Activated T-cell treated with anti-CD3 and anti-CD28 coated beads, Interleukin-2, amount 50 U/mL, for 4 hours (primary cell): ENCODE results near the gene TRIM26. TPM values are rescaled to one million over a fixed set of nuclear protein-coding genes. Genes with fewer than 3 reads are reported as not detected.
"Not testable (repeated sequence)": the region's sequence is repeated elsewhere in the genome, so short reads cannot be mapped to it uniquely, and the experiment has no call there.

Source experiments
- ATAC-seq, 2 donors: fragments of 200-7000 bp; cut with Tn5 transposase; one replicate each; pipeline ENCODE4 v1.10.0; 2021
- DNase-seq: peaks from one replicate; pipeline ENCODE4 v3.0.0-alpha.2; 2020
- H3K27me3 Mint-ChIP-seq: one replicate; pipeline ENCODE4 v1.8.0; 2021; ENCODE audit warnings: low read depth, mixed read lengths
- H3K36me3 Mint-ChIP-seq: one replicate; pipeline ENCODE4 v1.8.0; 2022; ENCODE audit warnings: mixed read lengths; ENCODE audit not compliant: insufficient read depth
- H3K4me1 Mint-ChIP-seq: one replicate; pipeline ENCODE4 v1.8.0; 2021; ENCODE audit warnings: low read depth, mixed read lengths
- H3K4me3 Mint-ChIP-seq: one replicate; pipeline ENCODE4 v1.8.0; 2021; ENCODE audit warnings: mild to moderate bottlenecking, moderate library complexity, mixed read lengths
- H3K9me3 Mint-ChIP-seq: one replicate; pipeline ENCODE4 v1.8.0; 2021; ENCODE audit warnings: mixed read lengths
- total RNA-seq, 3 donors: library from RNA; stranded (reverse); gene quantifications; one replicate each; pipeline ENCODE4 v1.2.1, GENCODE V29; 2021

TRIM26 gene
- 10 to 100 TPM; 57.1 to 72.5 (median 61.6) TPM for total RNA-seq

DNA sequence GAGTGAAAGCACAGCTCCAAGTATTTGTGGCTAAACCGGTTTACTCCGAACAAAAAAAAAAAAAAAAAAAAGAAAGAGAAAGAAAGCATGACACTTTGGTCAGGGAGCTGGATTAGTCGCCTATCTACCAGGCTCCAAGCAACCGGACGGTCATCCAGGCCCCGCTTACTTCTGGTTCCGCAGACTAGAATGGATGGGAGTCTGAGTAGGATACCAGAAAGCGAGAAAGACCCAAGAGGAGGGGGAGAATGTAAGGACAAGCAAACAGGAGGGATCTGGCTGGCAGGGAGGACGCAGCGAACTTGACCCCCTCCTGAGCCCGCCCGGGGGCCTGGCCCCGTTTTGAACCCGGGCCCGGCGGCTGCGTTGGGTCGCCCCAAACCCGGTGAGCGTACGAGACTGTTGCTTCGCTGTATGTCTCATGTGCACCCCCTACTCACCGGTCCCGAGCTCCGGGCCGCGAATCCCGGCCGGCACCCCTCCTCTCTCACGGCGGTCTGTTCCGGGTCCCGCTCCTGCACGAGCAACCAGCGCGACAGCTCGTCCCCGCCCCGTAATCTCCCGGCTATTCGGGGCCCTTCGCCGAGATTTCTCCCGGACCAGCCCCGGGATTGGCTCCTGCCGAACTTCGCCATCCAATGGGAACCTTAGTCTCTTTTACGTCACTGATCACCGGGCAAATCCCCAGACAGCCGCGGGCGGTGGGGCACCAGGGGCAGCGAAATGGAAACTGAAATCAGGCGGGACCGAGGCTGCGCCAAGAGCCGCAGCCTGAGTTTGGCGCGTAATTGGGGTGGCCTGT lies at the start of gene TRIM26:
TRIM26 (minus strand) TSS at position 542 of the 802 bp plus-strand sequence. CDS start 14,303 bp downstream, outside the sequence.
- ATAC-seq = peak; percentile 92 to 95
- Mint-ChIP-seq H3K4me1 (peaks cover 58% of the 10 kb centered on the region), H3K36me3 (peaks cover 8% of the 10 kb centered on the region)

GRCh38 chr6:30260036-30260504 lies 46.9 kb upstream of the TRIM26 start:
- DNase-seq (peak; percentile 44), ATAC-seq (peak; percentile 21 to 26)
- Mint-ChIP-seq H3K36me3 (peaks cover 21% of the 10 kb centered on the region), H3K4me3 (peak overlapping the region; percentile 91), H3K4me1 (peaks cover 17% of the 10 kb centered on the region), H3K27me3 (no peaks in the 10 kb centered on the region), H3K9me3 (no peaks in the 10 kb centered on the region)

More for the DNA sequence above, at the start of gene TRIM26:
- Mint-ChIP-seq H3K9me3 (no peaks in the 10 kb centered on the region), H3K27me3 (no peaks in the 10 kb centered on the region), H3K4me3 (peak within 1 kb of the TSS; percentile 93)
- peak; percentile 95 for DNase-seq

- peak; percentile 88 to 92 for ATAC-seq
- H3K27me3 Mint-ChIP-seq = no peaks in the 10 kb centered on the region
- H3K4me1 Mint-ChIP-seq = peaks cover 17% of the 10 kb centered on the region
Observed at GRCh38 chr6:30259140-30260035, 46.2 kb upstream of the TRIM26 start.

GRCh38 chr6:30258204-30258603 lies 45.0 kb upstream of the TRIM26 start:
- peak in 1 of 2 donors; percentile 30 for ATAC-seq
- no peak overlapping the region for H3K4me3 Mint-ChIP-seq

More at GRCh38 chr6:30259140-30260035, 46.2 kb upstream of the TRIM26 start:
- no peaks in the 10 kb centered on the region for H3K9me3 Mint-ChIP-seq
- DNase-seq = peak; percentile 58
- H3K4me3 Mint-ChIP-seq = peak overlapping the region; percentile 91
- peaks cover 17% of the 10 kb centered on the region for H3K36me3 Mint-ChIP-seq

GRCh38 chr6:30252417-30252816 lies 39.2 kb upstream of the TRIM26 start:
- DNase-seq, H3K4me1 Mint-ChIP-seq, H3K9me3 Mint-ChIP-seq, H3K36me3 Mint-ChIP-seq, H3K4me3 Mint-ChIP-seq, ATAC-seq: not testable (repeated sequence)
- H3K27me3 Mint-ChIP-seq = peaks cover 21% of the 10 kb centered on the region

More at GRCh38 chr6:30258204-30258603, 45.0 kb upstream of the TRIM26 start:
- Mint-ChIP-seq H3K4me1 (peaks cover 17% of the 10 kb centered on the region), H3K27me3 (peaks cover 2% of the 10 kb centered on the region), H3K9me3 (no peaks in the 10 kb centered on the region), H3K36me3 (peaks cover 10% of the 10 kb centered on the region)
- no peak for DNase-seq

DNA sequence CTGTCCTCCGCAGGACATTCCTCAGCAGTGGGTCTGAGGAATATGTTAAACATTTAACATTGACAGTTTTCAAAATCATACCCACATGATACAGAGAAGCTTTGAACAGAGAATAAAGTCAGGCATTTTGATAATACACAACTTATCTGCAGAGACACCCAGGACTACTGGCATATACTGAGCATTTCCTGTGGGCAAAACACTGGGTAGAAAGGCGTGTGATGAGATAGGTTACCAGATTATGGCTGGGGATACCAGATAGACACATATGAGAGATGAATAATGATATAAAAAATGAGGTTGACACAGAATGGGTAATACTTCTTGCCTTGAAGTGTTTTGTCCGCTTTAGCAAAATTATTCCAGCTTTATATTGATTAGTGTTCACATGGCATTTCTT lies 31.4 kb upstream of the TRIM26 start:
- H3K36me3 Mint-ChIP-seq = no peaks in the 10 kb centered on the region
- H3K27me3 Mint-ChIP-seq = peaks cover 36% of the 10 kb centered on the region
- H3K4me1 Mint-ChIP-seq = peaks cover 4% of the 10 kb centered on the region
- H3K9me3 Mint-ChIP-seq = no peaks in the 10 kb centered on the region
- no peak overlapping the region for H3K4me3 Mint-ChIP-seq
- ATAC-seq = no peak
- no peak for DNase-seq

- Mint-ChIP-seq H3K9me3 (no peaks in the 10 kb centered on the region), H3K27me3 (peaks cover 35% of the 10 kb centered on the region), H3K36me3 (no peaks in the 10 kb centered on the region), H3K4me3 (no peak overlapping the region), H3K4me1 (no peaks in the 10 kb centered on the region)
- DNase-seq = no peak
- no peak for ATAC-seq
Observed at GRCh38 chr6:30238178-30238795, 25.1 kb upstream of the TRIM26 start.

- Mint-ChIP-seq H3K4me3 (no peak overlapping the region), H3K36me3 (no peaks in the 10 kb centered on the region), H3K9me3 (no peaks in the 10 kb centered on the region), H3K27me3 (peaks cover 26% of the 10 kb centered on the region), H3K4me1 (peaks cover 2% of the 10 kb centered on the region)
- ATAC-seq (no peak), DNase-seq (no peak)
Observed at GRCh38 chr6:30234356-30234755, 21.1 kb upstream of the TRIM26 start.

GRCh38 chr6:30231067-30231466 lies 17.9 kb upstream of the TRIM26 start:
- no peak for ATAC-seq

GRCh38 chr6:30227763-30228487 lies 14.7 kb upstream of the TRIM26 start:
- ATAC-seq (peak; percentile 97), DNase-seq (no peak)
- Mint-ChIP-seq H3K9me3 (peaks cover 7% of the 10 kb centered on the region), H3K36me3 (peaks cover 7% of the 10 kb centered on the region), H3K27me3 (peaks cover 3% of the 10 kb centered on the region), H3K4me1 (peaks cover 20% of the 10 kb centered on the region), H3K4me3 (peak overlapping the region; percentile 52)

More at GRCh38 chr6:30231067-30231466, 17.9 kb upstream of the TRIM26 start:
- peaks cover 20% of the 10 kb centered on the region for H3K4me1 Mint-ChIP-seq
- no peak overlapping the region for H3K4me3 Mint-ChIP-seq
- H3K9me3 Mint-ChIP-seq = no peaks in the 10 kb centered on the region
- no peaks in the 10 kb centered on the region for H3K36me3 Mint-ChIP-seq
- no peak for DNase-seq
- peaks cover 12% of the 10 kb centered on the region for H3K27me3 Mint-ChIP-seq

DNA sequence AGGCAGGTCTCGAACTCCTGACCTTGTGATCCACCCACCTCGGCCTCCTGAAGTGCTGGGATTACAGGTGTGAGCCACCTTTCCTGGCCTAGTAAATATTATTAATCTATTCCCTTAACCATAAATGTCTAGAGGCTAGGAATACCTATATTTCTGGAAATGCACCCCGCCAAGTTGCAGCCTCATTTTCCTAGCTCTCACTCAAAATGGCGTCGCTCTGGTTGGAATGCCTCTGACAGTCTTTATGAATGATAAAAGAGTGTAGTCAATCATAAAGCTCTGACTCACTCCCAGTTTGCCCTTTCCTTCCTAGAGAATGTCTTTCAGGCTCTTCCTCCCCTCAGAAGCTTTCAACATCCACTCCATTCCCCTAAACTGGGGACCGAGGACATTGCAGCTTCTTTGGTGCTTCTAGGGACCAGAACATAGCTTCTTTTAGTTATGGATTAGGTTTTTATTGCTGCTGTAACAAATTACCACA lies 14.1 kb upstream of the TRIM26 start:
- Mint-ChIP-seq H3K36me3 (peaks cover 9% of the 10 kb centered on the region), H3K4me3 (peak overlapping the region; percentile 52), H3K27me3 (no peaks in the 10 kb centered on the region), H3K9me3 (peaks cover 11% of the 10 kb centered on the region), H3K4me1 (peaks cover 20% of the 10 kb centered on the region)
- DNase-seq = no peak
- peak; percentile 13 to 32 for ATAC-seq

- peaks cover 11% of the 10 kb centered on the region for H3K9me3 Mint-ChIP-seq
- H3K36me3 Mint-ChIP-seq = peaks cover 9% of the 10 kb centered on the region
- no peaks in the 10 kb centered on the region for H3K27me3 Mint-ChIP-seq
- peaks cover 18% of the 10 kb centered on the region for H3K4me1 Mint-ChIP-seq
- no peak for ATAC-seq
- no peak overlapping the region for H3K4me3 Mint-ChIP-seq
- DNase-seq = no peak
Observed at GRCh38 chr6:30223339-30223738, 10.1 kb upstream of the TRIM26 start.

- H3K27me3 Mint-ChIP-seq, H3K36me3 Mint-ChIP-seq, DNase-seq, ATAC-seq, H3K4me3 Mint-ChIP-seq, H3K4me1 Mint-ChIP-seq: not testable (repeated sequence)
- peaks cover 11% of the 10 kb centered on the region for H3K9me3 Mint-ChIP-seq
Observed at GRCh38 chr6:30221956-30222355, 8.8 kb upstream of the TRIM26 start.
